Subcutaneous adipose tissue (tissue), 4 donors: ENCODE results near the gene HEG1. TPM values are rescaled to one million over a fixed set of nuclear protein-coding genes. Genes with fewer than 3 reads are reported as not detected.

Experiments
- total RNA-seq, 4 donors: library from RNA; depleted of rRNA; stranded (reverse); fragments of >200 nt; gene quantifications; one replicate each; pipeline ENCODE4 v1.1.0, GENCODE V29; 2016
- TF ChIP-seq, protein P1 (sequence below): fragments of 450-650 bp; IDR thresholded peaks from one replicate; pipeline ENCODE4 v1.5.1; 2016; ENCODE audit warnings: low read depth, mild to moderate bottlenecking, control low read depth, antibody characterized with exemption, moderate library complexity

Gene HEG1
- total RNA-seq, 4 donors from 2014 or later, result 26.7 to 72.5 (median 36.2) TPM

DNA sequence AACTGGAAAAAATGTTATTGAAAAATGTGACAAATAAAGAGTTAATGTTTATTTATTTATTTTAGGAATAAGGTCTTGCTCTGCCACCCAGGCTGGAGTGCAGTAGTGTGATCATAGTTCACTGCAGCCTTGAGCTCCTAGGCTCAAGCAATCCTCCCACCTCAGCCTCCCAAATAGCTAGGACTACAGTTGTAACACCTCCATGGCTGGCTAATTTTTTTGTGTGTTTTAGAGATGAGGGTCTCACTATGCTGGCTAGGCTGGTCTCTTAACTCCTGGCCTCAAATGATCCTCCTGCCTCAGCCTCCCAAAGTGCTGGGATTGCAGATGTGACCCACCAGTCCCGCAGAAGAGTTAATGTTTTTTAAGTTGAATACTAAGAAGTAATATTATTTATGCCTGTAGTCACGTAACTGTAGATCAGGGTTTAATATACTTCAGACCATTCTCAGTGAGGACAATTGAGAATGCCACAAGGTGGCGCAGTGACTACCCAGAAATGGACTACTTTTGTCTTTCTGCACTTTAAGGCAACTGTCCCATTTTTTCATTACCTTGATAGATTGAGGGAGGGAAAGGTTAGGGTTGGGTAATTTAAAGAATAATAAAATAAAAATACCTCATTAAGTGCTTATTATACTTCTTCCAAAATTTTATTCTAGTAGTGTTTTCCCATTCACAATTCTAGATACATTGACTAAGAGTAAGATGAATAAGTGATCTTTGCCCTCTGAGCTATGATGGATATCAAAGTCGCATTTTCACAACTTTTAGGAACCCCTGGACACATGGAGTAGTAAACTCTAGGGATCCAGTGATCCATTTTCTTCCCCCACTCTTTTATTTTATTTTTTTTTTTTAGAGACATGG is 127.2 kb downstream of the HEG1 start:
- TF ChIP-seq, protein P1, sequence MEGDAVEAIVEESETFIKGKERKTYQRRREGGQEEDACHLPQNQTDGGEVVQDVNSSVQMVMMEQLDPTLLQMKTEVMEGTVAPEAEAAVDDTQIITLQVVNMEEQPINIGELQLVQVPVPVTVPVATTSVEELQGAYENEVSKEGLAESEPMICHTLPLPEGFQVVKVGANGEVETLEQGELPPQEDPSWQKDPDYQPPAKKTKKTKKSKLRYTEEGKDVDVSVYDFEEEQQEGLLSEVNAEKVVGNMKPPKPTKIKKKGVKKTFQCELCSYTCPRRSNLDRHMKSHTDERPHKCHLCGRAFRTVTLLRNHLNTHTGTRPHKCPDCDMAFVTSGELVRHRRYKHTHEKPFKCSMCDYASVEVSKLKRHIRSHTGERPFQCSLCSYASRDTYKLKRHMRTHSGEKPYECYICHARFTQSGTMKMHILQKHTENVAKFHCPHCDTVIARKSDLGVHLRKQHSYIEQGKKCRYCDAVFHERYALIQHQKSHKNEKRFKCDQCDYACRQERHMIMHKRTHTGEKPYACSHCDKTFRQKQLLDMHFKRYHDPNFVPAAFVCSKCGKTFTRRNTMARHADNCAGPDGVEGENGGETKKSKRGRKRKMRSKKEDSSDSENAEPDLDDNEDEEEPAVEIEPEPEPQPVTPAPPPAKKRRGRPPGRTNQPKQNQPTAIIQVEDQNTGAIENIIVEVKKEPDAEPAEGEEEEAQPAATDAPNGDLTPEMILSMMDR, result no peak

DNA sequence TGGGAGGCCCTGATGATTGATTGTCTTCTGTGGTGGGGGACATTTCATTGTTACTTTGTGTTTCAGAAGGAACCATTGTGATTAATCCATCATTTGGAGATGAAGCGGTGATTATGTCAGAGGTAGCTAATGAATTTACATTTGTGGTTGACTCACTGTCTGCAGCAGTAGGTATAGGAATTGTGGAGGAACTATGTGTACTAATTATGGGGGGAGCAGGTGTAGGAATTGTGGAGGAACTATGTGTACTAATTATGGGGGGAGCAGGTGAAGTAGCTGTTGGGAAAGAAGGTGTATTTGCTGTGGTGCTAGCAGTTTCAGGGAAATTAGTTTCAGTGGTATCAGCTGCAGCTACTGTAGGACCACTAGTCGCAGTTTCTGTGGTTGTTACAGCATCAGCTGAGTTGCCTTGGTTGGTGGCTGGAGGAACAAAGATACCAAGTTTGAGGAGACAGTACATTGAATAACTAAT is 128.2 kb downstream of the HEG1 start:
- TF ChIP-seq, protein P1, result no peak

DNA sequence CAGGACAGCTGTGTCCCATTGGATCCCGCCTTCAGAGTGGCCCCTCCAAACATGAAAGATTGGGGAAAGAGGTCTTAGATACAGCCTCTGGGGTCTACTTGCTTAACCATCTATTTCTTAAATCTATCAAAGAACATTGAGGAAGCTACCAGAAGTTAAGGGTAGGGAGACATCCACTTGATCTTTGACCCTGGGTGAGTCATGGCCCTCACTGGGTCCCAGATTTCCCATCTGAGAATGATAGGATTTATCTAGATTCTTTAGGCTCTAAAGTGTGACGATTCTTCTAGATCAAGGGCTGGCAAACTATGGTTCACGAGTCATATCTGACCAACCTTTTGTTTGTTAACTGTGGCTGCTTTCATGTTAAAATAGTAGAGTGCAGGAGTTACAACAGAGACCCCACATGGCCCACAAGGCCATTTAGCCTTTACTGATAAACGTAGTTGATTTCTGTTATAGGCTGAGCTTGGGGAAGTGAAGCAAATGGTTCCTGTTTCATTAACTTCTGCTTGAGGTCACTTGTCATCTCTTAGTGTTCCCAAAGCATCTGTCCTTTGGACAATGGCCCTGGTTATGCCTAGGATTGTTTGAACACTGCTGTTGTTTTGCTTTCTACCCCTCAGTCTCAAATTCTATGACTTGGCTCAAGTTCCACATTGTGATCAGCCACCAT is 129.2 kb downstream of the HEG1 start:
- TF ChIP-seq, protein P1, result no peak

DNA sequence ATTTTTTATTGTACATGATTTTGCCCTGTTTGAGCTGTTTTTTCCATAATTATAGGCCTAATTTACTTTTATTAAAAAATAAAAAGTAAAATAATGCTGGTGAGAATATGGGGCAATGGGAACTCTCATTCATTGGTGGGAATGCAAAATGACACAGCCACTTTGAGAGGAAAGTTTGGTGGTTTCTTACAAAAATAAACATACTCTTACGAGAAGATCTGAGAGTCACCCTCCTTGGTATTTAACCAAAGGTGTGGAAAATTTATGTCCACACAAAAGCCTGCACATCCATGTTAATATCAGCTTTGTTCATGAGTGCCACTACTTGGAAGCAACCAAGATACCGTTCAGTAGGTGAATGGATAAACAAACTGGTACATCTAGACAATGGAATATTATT is 131.1 kb downstream of the HEG1 start:
- TF ChIP-seq, protein P1, result no peak

DNA sequence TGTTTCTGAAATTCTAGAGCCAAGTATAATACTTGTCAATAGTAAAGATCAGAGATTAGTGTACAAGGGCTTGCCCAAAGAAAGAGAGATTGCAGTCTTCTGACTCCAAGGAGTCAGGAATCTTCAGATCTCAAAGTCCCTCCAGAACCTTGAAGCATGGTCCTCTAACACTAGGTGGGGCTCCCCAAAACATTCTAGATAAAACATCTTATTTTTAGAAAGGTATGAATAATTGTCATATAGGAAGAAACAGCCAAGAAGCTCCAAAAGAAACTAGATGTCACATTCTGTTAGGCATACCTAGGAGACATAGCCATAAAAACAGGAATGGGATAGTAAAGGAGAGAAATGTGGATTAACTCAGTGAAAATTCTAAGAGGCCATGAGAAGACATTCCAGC is 132.0 kb downstream of the HEG1 start:
- TF ChIP-seq, protein P1, result no peak

DNA sequence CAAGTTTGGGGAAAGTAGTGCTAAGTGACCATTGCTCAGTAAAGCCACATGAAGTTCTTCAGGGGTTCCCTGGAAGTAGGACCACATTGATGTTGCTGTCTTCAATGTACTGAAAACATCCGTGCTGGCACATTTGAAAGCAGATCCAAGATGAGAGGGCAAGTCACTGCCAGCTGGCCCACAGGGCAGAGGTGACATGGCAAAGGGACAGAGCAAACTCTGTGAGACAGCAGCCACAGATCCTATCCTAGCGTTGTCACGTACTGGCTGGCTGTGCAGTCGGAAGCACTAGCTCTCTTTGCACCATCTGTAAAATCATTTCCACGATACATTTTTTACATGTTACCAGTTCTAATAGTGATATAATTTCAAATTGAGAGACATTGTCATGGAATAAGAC is 135.1 kb downstream of the HEG1 start:
- TF ChIP-seq, protein P1, result no peak

DNA sequence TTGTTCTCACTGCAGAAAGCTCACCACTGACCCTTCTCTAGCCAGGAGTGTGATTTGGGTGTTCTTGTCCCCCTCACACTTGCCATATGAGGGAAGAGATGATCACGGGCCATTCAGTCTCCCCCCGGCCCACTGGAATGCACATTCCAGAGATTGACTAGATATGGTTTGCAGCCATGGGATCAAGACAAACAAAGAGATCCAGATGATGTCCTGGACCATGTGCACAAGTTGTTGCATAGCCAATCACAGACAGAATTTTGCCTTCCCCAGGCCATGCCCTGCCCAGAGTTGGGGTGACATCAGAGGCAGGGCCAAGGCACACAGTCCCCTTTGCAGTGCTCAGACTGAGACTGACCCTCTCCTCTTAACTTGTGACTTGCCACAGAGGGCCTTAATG is 136.0 kb downstream of the HEG1 start:
- TF ChIP-seq, protein P1, result no peak
